Lower leg skin (tissue), 4 donors: ENCODE data around the gene AKR1C1. TPM values are rescaled to one million over a fixed set of nuclear protein-coding genes. Genes with fewer than 3 reads are reported as not detected.
"Not testable (repeated sequence)": the region's sequence is repeated elsewhere in the genome, so short reads cannot be mapped to it uniquely, and the experiment has no call there.

Source experiments
- DNase-seq, 2 donors: peaks; one replicate each; pipeline ENCODE4 v3.0.0-alpha.2; 2019; ENCODE audit warnings: low spot score in 2 of 2
- H3K4me3 ChIP-seq: fragments of 200-600 bp; sonication (generic); 2 replicates; pipeline ENCODE4 v1.5.1; 2017; ENCODE audit warnings: mild to moderate bottlenecking, low read depth; ENCODE audit not compliant: poor library complexity, severe bottlenecking
- POLR2A ChIP-seq, 2 donors: fragments of 450-650 bp; IDR thresholded peaks; one replicate each; pipeline ENCODE4 v1.6.1; 2016 to 2017; ENCODE audit warnings: antibody characterized with exemption in 2 of 2, mild to moderate bottlenecking in 1 of 2, moderate library complexity in 1 of 2
- WGBS, 2 donors: methylation state at CpG; one replicate each; pipeline ENCODE4 v1.1.5; 2018; 5-methylcytosine and 5-hydroxymethylcytosine counted together
- intact Hi-C: fragments of 100-400 bp; cut with DNase I; formaldehyde crosslinking; loops from one replicate; pipeline ENCODE4 v1.15.0; 2023; ENCODE audit warnings: low total_unique reads
- total RNA-seq, 4 donors: library from RNA; depleted of rRNA; stranded (reverse); fragments of >200 nt; gene quantifications; one replicate each; pipeline ENCODE4 v1.1.0, GENCODE V29; 2016
- TF ChIP-seq, protein P1 (sequence below), 3 donors: fragments of 450-650 bp; IDR thresholded peaks; one replicate each; pipeline ENCODE4 v1.5.1; 2016; ENCODE audit warnings: antibody characterized with exemption in 3 of 3, mild to moderate bottlenecking in 3 of 3, moderate library complexity in 2 of 3

The AKR1C1 gene
- total RNA-seq, 4 donors from 2014 or later = 16.3 to 44.4 (median 31.3) TPM

DNA sequence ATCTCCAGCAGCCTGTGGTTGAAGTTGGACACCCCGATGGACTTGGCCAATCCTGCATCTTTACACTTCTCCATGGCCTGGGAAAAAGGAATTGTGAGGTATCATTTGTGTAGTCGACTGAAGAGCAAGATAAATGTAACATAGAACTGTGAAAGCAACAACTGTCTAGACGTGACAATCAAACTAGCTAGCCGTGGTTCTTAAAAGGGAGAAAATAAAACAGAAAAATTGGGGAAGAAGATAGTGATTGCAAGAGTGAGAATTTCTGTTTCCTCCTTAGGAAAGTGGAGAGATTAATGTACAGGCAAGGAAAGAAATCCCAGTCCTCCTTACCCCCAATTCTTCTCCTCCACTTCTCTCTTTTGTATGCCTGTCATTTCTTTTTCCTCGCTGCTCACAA lies 35.5 kb downstream of the AKR1C1 start:
- 83 to 90% methylated on average over 5 of the region's 5 CpGs for WGBS, 2 donors
- DNase-seq = no peak
- no peak overlapping the region for H3K4me3 ChIP-seq
- no peak for TF ChIP-seq POLR2A (IDR thresholded peaks at IDR 0.05)
- TF ChIP-seq, protein P1, sequence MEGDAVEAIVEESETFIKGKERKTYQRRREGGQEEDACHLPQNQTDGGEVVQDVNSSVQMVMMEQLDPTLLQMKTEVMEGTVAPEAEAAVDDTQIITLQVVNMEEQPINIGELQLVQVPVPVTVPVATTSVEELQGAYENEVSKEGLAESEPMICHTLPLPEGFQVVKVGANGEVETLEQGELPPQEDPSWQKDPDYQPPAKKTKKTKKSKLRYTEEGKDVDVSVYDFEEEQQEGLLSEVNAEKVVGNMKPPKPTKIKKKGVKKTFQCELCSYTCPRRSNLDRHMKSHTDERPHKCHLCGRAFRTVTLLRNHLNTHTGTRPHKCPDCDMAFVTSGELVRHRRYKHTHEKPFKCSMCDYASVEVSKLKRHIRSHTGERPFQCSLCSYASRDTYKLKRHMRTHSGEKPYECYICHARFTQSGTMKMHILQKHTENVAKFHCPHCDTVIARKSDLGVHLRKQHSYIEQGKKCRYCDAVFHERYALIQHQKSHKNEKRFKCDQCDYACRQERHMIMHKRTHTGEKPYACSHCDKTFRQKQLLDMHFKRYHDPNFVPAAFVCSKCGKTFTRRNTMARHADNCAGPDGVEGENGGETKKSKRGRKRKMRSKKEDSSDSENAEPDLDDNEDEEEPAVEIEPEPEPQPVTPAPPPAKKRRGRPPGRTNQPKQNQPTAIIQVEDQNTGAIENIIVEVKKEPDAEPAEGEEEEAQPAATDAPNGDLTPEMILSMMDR (IDR thresholded peaks at IDR 0.05) = no peak
- intact Hi-C loops = no loop called here

DNA sequence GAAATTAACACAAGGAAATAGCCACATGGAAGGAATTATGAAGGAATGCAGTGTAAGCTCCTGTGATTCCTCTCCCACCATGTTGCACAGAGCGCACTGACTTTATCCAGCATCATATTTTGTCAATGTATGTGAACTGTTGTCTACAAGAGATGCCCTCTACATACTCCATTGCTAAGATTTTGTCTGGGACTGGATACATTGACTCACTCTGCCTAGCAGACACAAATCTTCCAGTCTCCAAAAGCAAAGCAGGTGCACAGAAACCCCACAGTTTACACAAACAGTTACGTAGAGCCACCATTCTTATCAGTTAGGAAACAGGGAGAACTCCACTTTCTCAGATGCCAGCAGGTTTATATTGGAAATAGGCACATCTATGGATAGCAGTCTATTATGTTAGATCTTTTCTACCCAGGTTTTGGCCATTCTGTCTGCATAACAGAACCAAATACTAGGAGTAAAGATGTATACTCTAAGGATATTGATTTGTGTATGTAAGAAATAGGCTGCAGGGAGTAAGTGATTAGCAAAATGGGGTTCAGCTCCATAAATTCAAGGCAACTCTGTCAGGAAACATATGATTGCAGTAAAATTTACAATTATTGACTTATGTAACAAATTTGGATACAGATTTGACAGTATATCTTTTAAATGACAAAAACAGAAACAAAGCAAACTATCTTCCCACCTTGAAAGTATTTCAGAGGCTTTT lies 39.0 kb downstream of the AKR1C1 start:
- H3K4me3 ChIP-seq = no peak overlapping the region
- TF ChIP-seq, protein P1 (IDR thresholded peaks at IDR 0.05) = no peak
- TF ChIP-seq POLR2A (IDR thresholded peaks at IDR 0.05) = no peak
- no peak for DNase-seq
- 90% methylated on average over 2 of the region's 2 CpGs for WGBS, 2 donors
- intact Hi-C loops = no loop called here

DNA sequence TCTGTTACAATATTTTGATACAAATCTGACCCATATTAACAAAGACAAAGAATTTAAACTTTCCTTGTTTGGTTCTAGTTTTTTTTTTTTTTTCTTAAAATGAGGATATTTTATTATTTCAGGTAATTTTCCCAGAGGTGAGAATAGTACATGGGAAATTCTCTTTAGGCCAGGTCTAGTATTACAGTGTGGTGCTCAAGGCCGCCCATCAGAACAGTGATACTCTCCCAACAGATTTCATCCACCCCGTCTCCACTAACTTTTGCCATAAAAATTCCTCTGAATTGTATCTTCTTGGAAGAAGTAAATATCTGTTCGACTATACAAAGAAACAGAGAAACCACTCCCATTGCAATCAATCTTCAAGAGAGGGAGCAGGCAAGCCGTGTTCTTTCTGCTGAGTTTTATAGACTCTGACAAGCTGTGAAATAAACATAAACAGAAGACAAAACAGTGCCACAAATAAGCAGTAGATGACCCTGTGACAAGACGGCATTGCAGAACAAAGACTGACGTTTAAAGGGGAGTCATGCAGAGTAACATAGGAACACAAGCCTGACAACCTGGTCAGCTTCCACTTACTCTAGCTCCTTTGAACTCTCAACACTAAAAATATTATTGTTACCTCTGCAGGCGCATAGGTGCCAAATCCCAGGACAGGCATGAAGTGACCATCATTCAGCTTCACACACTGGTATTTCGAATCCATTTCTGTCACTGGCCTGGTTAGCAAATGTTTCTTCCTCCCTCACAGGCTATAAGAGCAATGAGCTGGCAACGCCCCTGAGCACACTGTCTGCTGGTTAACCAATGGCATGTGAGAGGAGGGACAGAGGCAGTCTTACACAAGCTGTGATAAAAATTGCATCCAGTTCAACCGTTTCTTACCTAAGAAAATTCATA lies 40.2 kb downstream of the AKR1C1 start, which contains the start of gene AKR1C2:
TSS of gene AKR1C2 (minus strand) at position 731 of the 903 bp plus-strand sequence. CDS start at position 709, 22 bp downstream.
- intact Hi-C loops, H3K4me3 ChIP-seq, DNase-seq: not testable (repeated sequence)
- WGBS, 2 donors = 19 to 21% methylated on average over 8 to 10 of the region's 10 CpGs

DNA sequence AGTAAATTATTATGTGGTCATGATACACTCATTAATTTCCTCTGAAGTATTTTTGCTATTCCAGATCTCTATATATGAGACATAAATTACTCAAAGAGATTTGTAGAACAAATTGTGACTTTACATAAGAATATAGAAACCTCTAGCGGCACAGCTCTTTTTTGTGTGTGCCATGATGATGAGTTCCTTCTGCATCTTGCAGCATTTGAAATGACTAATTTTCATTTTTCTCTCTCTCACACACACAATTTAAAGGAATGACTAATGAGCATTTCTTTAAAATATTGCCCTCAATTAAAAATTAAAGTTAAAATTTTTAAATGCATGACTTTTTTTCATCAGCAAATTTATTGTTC lies 40.8 kb downstream of the AKR1C1 start:
- H3K4me3 ChIP-seq, intact Hi-C loops, DNase-seq: not testable (repeated sequence)
- WGBS, 2 donors = 0% methylated on average over 1 of the region's 1 CpG

DNA sequence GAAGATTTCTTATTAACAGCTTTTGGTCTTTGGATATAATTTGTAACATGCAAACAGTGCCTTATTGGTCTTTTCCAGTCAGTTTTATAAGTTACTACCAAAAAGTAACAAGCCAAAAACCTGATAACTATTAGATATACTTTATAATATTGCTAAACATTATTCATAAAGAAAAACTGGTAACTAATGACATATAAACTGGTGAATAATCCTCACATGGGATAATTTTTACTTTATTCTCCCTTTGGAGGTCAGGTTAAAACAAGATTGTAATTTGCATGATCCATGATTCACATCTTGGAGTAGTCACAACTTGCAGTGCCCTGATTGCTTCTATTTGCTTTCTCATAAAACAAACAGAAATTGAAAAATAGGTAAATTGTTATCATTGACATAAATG lies 41.3 kb downstream of the AKR1C1 start:
- DNase-seq, H3K4me3 ChIP-seq, intact Hi-C loops: not testable (repeated sequence)

DNA sequence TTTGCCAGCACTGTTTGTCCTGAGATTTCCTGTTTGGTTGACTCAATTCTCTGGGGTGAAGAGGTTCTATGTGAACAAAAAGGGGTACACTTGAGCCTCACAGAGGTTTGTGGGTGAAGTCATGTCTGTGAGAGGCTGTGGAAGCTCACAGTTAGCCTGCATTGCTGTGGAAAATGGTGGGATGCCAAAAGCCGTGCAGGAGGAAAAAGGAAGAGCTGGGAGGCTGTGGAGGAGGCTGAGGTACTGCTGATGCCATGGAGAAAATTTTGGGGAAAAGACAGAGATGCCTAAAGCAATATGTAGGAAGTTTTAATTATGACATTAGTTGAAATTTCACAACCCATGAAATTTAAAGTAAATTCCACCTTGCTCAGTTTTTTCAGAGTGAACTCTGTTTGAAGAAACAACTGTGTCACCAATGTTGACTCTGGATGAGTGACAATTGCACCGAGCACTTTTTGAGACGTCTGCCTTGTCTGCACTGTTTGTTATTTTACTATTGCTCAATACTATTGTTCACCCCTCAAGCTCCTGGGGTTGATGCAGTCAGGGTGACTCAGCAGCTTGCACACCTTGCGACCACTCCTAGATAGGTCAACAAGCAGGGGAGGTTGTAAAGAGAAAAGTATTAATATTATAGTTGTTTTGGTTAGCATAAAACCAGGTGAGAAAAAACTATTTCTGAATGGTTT lies 45.8 kb downstream of the AKR1C1 start:
- 46 to 49% methylated on average over 4 of the region's 4 CpGs for WGBS, 2 donors
- intact Hi-C loops, DNase-seq: not testable (repeated sequence)

DNA sequence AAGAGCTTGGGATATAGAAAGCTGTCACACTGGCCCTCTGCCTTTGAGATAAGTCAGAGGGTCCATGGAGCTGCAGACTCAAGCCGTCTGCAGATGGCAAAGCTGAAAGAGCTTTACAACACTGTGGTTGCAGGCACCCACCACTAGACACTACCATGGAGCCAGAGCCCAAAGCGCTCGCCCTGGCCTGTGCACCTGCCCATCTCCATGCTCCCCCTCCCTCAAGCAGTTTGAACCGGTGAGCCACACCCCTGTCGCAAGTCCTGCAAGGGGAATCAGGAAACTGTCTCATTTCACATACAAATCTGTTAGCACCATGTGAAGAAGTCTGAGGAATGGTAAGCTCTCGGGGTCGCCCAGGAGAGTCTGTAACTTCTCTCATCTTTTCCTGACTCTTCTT lies 46.8 kb downstream of the AKR1C1 start:
- H3K4me3 ChIP-seq, intact Hi-C loops, DNase-seq: not testable (repeated sequence)
- 72 to 76% methylated on average over 4 to 6 of the region's 7 CpGs for WGBS, 2 donors

More for the DNA sequence above, 45.8 kb downstream of the AKR1C1 start:
- H3K4me3 ChIP-seq = not testable (repeated sequence)

DNA sequence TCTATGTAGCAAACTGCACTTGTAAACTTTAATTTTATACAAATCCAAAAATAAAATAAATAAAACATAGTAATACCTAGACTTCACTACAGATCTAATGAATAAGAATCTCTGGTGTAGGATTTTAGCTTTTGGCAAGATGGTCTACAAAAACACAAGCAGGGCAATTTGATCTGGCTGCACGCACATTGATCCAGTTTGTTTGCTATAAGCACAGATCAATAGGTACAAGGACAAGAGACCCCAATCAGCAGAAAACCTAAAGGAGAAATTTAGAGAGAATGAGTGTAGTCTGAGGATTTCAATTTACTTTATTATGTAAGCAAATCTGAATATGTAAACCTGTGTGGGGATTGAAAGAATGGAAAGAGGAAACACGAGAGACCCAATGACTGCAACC lies 48.2 kb downstream of the AKR1C1 start:
- DNase-seq, H3K4me3 ChIP-seq, intact Hi-C loops: not testable (repeated sequence)
- WGBS, 2 donors = 94 to 97% methylated on average over 2 of the region's 2 CpGs
